Loucy (cell line): ENCODE data around the gene LRRK1.

Experiments
- CTCF ChIP-seq: fragments of 200-600 bp; sonication (generic); conservative IDR thresholded peaks from 2 replicates; pipeline ENCODE4 v1.5.1; 2014; ENCODE audit warnings: mild to moderate bottlenecking, antibody characterized with exemption, low read length
- EZH2phosphoT487 ChIP-seq: fragments of 200-600 bp; IDR thresholded peaks from 2 replicates; pipeline ENCODE4 v1.6.1; 2018; ENCODE audit warnings: antibody characterized with exemption, mild to moderate bottlenecking, moderate library complexity, borderline replicate concordance

DNA sequence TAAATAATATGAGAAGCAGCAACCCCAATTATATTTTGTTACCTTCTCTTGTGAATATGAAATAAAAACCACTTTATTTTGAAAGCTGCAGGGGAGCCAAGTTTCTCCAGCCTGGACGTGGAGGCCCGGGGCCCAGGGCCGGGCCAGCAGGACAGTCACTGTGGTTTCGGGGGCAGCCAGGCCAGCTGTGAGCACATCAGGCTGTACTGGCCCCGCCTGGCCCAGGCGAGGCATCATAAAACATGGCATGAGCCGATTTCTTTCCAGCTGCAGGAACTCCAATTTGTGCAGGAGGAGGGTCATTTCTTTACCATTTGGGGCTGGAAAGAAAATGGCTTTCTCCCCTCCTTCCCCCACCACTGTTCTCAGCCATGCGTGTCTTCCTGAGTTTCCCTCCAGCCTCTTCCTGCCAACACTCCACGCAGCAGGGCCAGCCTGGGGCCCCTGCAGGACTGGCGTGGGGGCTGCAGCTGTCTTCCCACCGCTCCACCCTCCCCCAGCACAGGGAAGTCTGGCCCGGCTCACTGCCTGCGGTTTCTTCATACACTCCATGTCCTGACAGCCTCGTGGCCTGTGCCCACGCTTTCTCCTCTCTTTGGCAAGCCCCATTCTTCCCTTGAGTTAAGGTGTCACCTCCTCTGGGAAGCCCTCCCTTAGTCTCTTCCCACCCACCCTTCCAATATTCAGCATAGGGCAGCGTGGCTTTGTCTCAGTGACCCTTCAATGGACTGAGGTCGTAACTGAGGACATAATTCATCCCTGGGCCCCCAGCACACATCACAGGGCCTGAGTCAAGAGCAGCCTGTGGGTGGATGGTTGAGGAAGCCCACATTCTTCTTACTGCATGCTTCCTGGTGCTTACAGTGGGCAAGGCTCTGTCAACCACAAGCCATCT, 196.9 kb downstream of the LRRK1 start:
- no peak for TF ChIP-seq CTCF
- TF ChIP-seq EZH2phosphoT487, result no peak
